HTR-8/SVneo (cell line): ENCODE data around the gene HCST.
"Not testable (repeated sequence)": the region's sequence is repeated elsewhere in the genome, so short reads cannot be mapped to it uniquely, and the experiment has no call there.

Experiments
- DNase-seq: peaks from one replicate; pipeline ENCODE4 v3.0.0; 2011; ENCODE audit warnings: low spot score, mixed read lengths; ENCODE audit not compliant: insufficient read length
- FAIRE-seq: peaks from 2 replicates; lab custom pipeline; 2011; peaks lifted over from hg19 to GRCh38; lab: Jason Lieb, UNC

HCST gene

GRCh38 chr19:35874392-35874930, 27.9 kb upstream of the HCST start:
- DNase-seq = no peak
- no peak for FAIRE-seq

GRCh38 chr19:35879068-35879467, 23.3 kb upstream of the HCST start:
- DNase-seq (no peak), FAIRE-seq (no peak)

DNA sequence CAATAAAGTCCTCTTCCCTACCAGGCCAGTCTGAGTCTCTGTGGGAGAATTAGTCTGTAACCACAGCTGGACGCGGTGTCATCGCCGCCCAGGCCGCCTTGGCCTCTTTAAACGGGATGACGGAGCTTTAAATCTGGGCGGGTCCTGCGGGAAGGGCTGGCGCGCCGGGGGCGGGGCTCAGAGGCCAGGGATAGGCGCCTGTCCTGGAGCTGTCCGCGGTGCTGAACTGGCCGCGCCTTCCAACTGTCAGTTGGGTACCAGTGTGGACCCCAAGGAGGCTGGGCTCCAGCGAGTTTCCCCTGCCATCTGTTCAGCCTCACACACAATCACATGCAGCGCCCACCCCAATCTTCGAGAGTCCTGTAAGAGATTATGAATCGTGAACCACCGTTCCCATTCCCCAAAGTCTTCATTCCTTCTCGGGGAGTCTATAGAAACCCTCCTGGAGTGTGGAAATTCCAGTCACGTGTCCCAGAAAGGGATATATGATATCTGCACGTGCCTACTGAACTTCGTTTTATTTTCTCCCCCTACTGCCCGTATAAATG, 22.5 kb upstream of the HCST start:
- DNase-seq (peak; percentile 88), FAIRE-seq (peak; percentile 31)

DNA sequence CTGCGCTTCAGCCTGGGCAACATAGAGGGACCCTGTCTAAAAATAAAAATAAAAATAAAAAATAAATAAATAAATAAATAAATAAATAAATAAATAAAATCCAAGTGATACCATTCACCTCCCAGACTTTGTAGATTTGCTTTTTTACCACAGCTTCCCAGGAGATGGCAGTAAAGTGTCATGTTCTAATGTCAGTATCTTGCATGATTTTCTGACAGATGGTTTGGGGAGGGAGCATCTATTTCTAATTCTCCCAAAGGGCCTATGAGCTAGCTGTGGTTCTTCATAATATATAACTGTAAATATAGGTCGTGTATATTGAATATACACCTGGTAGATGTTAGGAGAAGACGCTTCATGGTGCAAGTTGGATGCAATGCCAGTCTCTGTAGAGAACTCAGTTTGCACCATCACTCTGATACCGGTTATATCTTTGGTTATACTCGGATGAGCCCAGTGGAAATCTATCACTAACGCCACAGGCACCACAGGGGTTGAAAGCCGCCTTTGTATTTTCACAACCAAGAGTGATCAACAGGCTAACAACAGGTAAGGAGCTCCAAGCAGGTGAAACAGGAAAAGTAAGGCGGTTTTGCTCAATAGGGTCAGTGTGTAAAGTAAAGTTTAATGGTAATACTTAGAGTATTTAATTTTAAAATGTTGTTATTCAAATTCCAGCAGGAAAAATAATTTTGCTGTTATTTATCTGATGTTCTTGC, 20.1 kb upstream of the HCST start:
- no peak for DNase-seq
- peak; percentile 26 for FAIRE-seq

DNA sequence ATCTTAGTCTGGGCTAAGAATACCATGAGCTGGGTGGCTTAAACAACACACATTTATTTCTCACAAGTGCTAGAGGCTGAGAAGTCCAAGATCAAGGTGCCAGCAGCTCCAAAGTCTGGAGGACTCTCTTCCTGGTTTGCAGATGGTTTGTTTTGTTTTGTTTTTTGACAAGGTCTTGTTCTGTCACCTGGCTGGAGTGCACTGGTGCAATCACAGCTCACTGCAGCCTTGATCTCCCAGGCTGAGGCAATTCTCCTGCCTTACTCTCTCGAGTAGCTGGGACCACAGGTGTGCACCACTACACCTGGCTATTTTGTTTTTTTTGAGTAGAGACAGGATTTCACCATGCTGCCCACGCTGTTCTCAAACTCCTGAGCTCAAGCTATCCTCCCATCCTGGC, 18.4 kb upstream of the HCST start:
- DNase-seq (no peak), FAIRE-seq (no peak)

DNA sequence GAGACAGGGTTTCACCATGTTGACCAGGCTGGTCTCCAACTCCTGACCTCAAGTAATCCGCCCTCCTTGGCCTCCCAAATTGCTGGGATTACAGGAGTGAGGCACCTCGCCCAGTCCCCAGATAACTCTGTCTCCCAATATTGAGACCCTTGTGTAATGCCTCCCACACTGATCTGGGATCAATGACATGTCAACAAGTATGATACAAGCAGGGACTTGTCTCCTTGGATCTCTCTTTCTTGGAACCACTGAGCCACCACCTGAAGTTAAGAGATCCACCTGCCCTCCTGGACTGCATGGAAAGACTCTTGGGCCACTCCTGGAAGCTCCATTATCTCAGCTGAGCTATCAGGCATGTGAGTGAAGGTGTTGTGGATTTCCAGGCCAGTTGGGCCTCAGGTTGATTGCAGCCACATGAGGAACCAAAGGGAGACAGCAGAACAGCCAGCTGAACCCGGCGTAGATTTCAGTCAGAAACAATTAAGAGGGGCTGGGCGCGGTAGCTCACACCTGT, 17.0 kb upstream of the HCST start:
- FAIRE-seq = no peak
- no peak for DNase-seq

DNA sequence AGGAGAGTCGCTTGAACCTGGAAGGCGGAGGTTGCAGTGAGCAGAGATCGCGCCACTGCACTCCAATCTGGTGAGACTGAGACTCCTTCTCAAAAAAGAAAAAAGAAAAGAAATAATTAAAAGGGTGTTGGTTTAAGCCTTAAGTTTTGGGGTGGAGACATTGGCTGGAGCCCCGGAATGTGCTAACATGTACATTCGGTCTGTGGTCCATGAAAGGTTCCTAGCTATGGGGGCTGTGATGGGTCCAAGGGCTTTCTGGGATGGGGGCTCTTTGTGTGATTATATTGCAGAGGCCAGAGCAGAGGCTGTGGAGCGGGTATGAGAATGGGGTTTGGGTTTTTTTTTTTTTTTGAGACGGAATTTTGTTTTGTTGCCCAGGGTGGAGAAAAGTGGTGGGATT, 16.4 kb upstream of the HCST start:
- DNase-seq = no peak
- FAIRE-seq = no peak

DNA sequence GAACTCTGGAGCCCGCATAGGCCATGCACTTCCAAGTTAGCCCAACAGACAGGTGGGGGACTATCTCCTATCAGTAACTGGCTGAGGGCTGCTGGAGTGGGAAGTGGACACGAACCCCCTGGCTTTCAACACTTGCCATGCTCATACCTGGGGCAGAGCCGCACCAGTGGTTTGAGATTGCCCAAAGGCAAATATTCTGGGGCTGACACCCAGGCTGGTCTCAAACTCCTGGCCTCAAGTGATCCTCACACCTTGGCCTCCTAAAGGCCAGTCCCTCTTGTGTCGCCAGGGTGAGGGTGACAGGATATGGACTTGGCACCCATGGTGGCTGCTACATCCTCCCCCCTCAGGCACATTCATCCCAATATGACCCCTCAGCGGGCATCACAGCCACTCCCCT, 15.1 kb upstream of the HCST start:
- FAIRE-seq = no peak
- DNase-seq = no peak

DNA sequence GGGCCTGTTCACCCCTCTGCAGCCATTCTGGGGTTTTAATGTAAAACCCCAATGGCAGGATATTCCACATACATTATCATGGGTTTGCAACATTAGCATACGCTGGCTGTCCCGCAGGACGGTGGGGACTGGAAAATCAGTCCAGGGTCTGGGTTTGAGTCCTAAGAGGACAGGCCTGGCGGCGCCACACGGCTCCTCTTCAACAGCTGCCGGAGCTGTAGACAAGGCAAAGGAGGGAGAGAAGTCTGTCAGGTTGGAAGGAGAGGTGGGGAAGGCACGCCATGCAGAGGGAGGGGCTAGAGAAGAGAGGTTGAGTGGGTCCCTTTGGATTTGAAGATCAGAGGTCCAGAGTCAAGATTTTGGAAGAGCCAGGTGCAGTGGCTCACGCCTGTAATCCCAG, 13.9 kb upstream of the HCST start:
- no peak for FAIRE-seq

DNA sequence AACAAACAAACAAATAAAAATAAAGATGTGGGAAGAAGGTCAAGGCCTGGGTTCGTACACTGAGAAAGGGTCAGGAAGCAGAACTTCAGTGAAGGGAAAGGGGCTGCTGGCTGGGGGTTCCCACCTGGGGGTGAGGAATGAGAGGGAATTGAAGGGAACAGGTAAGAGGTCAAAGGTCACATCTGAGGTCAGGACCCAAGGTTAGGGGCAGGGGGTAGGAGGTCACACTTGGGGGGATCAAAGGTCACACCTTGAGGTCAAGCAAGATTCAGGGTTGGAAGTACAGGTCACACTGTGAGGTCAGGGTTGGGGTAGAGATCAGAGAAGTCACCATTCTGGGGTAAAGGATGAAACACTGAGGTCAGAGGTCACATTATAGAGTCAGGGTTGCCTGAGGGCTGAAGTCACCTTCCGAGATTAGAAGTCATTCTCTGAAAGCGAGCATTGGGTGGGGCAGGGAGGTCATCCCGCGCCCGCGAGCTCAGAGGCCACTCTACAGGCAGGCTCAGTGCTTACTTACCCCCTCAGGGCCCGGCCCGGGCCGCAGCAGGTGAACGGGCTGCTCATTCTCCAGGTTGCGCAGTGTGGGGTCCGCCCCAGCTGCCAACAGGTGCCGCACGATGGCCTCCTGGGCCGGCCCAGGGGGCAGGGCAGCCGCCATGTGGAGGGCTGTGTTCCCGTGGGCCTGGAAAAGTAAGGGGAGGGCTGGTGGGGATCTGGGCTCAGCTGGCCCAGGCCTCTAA, 12.8 kb upstream of the HCST start:
- FAIRE-seq (no peak), DNase-seq (no peak)

More for the DNA sequence above, 13.9 kb upstream of the HCST start:
- no peak for DNase-seq

DNA sequence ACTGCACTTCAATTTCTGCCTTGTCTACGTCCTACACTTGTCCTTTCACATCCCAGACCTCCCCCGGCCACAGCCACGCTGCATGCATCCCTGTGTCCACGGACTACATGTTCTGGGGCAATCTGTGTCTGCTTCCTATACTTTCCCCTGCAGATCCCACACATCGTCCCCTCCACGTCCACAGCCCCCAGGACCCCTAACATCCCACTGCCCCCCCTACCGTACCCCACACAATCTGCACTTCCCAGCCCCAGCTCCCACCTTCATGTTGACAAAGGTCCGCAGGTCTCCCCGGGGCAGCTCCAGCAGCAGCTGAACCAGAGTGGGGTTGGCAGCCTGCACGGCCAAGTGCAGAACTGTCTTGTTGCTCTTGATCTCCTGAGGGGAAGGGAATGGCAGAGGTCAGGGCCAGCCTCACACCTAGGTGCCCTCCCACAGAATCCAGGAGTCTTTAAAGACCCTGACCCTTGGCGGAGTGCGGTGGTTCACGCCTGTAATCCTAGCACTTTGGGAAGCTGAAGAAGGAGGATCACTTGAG, 12.1 kb upstream of the HCST start:
- no peak for DNase-seq
- no peak for FAIRE-seq

DNA sequence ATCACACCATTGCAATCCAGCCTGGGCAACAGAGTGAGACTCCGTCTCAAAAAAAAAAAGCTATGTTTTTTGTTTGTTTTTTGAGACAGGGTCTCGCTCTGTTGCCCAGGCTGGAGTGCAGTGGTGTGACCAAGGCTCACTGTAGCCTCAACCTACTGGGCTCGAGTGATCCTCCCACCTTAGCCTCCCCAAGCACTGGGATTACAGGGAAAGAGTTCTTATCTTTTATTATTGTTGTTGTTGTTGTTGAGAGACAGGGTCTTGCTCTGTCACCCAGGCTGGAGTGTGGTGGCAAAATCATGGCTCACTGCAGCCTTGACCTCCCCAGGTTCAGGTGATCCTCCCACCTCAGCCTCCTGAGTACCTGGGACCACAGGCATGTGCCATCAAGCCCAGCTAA, 10.5 kb upstream of the HCST start:
- DNase-seq, FAIRE-seq: not testable (repeated sequence)

- DNase-seq (no peak), FAIRE-seq (no peak)
Observed at GRCh38 chr19:35894342-35894741, 8.0 kb upstream of the HCST start.

GRCh38 chr19:35895911-35896642, 6.3 kb upstream of the HCST start:
- no peak for FAIRE-seq
- DNase-seq = no peak

DNA sequence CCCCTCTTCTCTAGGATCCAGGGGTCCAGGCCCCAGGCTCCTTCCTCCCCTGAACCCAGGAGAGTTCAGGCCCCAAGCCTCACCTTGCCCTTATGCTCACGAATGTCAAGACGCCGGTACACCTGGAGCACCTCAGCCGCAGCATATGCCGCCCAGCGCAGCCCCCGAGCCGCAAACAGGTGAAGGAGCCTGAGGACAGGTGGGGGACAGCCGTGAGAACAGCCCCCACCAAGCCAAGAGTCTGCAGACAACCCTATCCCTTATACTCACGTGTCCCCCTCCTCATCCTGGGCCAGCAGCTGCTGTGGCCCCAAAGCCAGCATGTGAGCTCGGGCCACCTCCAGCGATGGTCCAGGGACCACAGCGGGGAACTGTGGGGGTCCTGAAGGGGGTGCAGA, 5.7 kb upstream of the HCST start:
- DNase-seq (no peak), FAIRE-seq (no peak)

GRCh38 chr19:35897706-35898451, 4.5 kb upstream of the HCST start:
- FAIRE-seq (no peak), DNase-seq (no peak)

GRCh38 chr19:35898499-35898809, 3.9 kb upstream of the HCST start:
- no peak for FAIRE-seq
- DNase-seq = no peak

GRCh38 chr19:35899547-35900214, 2.6 kb upstream of the HCST start:
- DNase-seq = peak; percentile 83
- FAIRE-seq = peak; percentile 98

GRCh38 chr19:35901055-35901644, 1.2 kb upstream of the HCST start:
- DNase-seq = peak; percentile 42
- FAIRE-seq = no peak
